Spleen (tissue), 11 donors: ENCODE results near the gene HOMEZ. TPM values are rescaled to one million over a fixed set of nuclear protein-coding genes. Genes with fewer than 3 reads are reported as not detected.
A peak's percentile ranks its signal among the peaks of the same experiment; 100 is the strongest.

ENCODE experiments used
- DNase-seq: peaks from one replicate; pipeline ENCODE4 v3.0.0-alpha.2; 2020
- H3K27ac ChIP-seq, 8 donors: fragments of 200-600 bp; sonication (generic) in 7 of 8; 1 replicate in 4 of 8; 2 replicates in 4 of 8; pipeline versions ENCODE4 v1.5.0 to v1.8.0; 2016 to 2021; ENCODE audit warnings: inconsistent platforms in 4 of 8, mild to moderate bottlenecking in 4 of 8, moderate library complexity in 1 of 8
- H3K27me3 ChIP-seq, 7 donors: fragments of 200-600 bp; sonication (generic) in 6 of 7; replicated peaks in 1 of 7; 1 replicate in 4 of 7; 2 replicates in 3 of 7; pipeline versions ENCODE4 v1.5.0 to v1.8.0; 2016 to 2021; ENCODE audit warnings: inconsistent platforms in 3 of 7, mild to moderate bottlenecking in 1 of 7
- H3K36me3 ChIP-seq, 6 donors: fragments of 200-600 bp; sonication (generic) in 5 of 6; 1 replicate in 4 of 6; 2 replicates in 2 of 6; pipeline versions ENCODE4 v1.5.0 to v1.8.0; 2016 to 2021; ENCODE audit warnings: inconsistent platforms in 2 of 6
- H3K4me1 ChIP-seq, 6 donors: fragments of 200-600 bp; sonication (generic) in 5 of 6; 1 replicate in 3 of 6; 2 replicates in 3 of 6; pipeline versions ENCODE4 v1.5.0 to v1.8.0; 2016 to 2021; ENCODE audit warnings: inconsistent platforms in 3 of 6
- H3K4me3 ChIP-seq, 8 donors: fragments of 200-600 bp; sonication (generic) in 7 of 8; 1 replicate in 4 of 8; 2 replicates in 4 of 8; pipeline versions ENCODE4 v1.5.0 to v1.8.0; 2016 to 2021; ENCODE audit warnings: inconsistent platforms in 4 of 8, mild to moderate bottlenecking in 4 of 8, moderate library complexity in 2 of 8
- H3K9me3 ChIP-seq, 8 donors: fragments of 200-600 bp; sonication (generic) in 7 of 8; 1 replicate in 4 of 8; 2 replicates in 4 of 8; pipeline versions ENCODE4 v1.5.0 to v1.8.0; 2016 to 2021; ENCODE audit warnings: inconsistent platforms in 4 of 8
- CTCF ChIP-seq, 11 experiments: fragments of 200-600 bp in 7 of 11; fragments of 450-650 bp in 4 of 11; sonication (generic) in 4 of 11; IDR thresholded peaks in 8 of 11; conservative IDR thresholded peaks in 3 of 11; 1 replicate in 7 of 11; 2 replicates in 4 of 11; pipeline versions ENCODE4 v1.4.0 to v1.8.0; 2016 to 2021; ENCODE audit warnings: antibody characterized with exemption in 11 of 11, inconsistent platforms in 4 of 11, mild to moderate bottlenecking in 1 of 11
- POLR2A ChIP-seq, 3 donors: fragments of 450-650 bp; IDR thresholded peaks; one replicate each; pipeline ENCODE4 v1.5.1; 2017; ENCODE audit warnings: antibody characterized with exemption in 3 of 3, mild to moderate bottlenecking in 1 of 3
- POLR2AphosphoS5 ChIP-seq, 3 donors: sonication (generic); formaldehyde crosslinking; IDR thresholded peaks; one replicate each; pipeline ENCODE4 v1.5.1; 2017; ENCODE audit warnings: antibody characterized with exemption in 3 of 3
- WGBS, 5 donors: extraction: QIAGEN DNeasy Blood & Tissue Kit in 3 of 5; methylation state at CpG; one replicate each; pipeline versions ENCODE4 v1.1.5 to v1.1.7; 2013 to 2018; 5-methylcytosine and 5-hydroxymethylcytosine counted together
- intact Hi-C: fragments of 100-400 bp; cut with DNase I; formaldehyde crosslinking; loops from one replicate; pipeline ENCODE4 v1.15.0; 2023; ENCODE audit warnings: low total_unique reads
- polyA plus RNA-seq, 3 donors: library from polyadenylated mRNA; stranded (reverse); fragments of 200-250 nt; gene quantifications; one replicate each; pipeline ENCODE4 v1.2.1, GENCODE V29; 2013
- total RNA-seq, 7 donors: library from RNA; depleted of rRNA in 3 of 7; stranded (reverse); fragments of >200 nt in 3 of 7; fragmentation: NEBNext Ultra II Directional in 4 of 7; extraction: Animal tissue kit (Norgen Biotek cat#: 25700) in 4 of 7; gene quantifications; one replicate each; pipeline versions ENCODE4 v1.1.0 to v1.2.1, GENCODE V29; 2016 to 2021
- donor health status: healthy with polysubstance abuse.
- donor health status: DM: no; HTN: no; CAD: no; lungs with moderate emphysema.
- donor health status: DM: no; HTN: no; CAD: no.
- donor health status: Bipolar disorder and iron deficiency.
- donor health status: healthy.
- donor health status: DM: no; HTN: no; CAD: no.
- donor health status: DM: yes; HTN: yes; CAD: no.

The HOMEZ gene
- total and polyA plus RNA-seq, 10 donors = 3.1 to 13.0 (median 8.5) TPM

GRCh38 chr14:23299211-23299957 lies 13.5 kb upstream of the HOMEZ start:
- peaks cover 17 to 63% (median 41%) of the 10 kb centered on the region in 6 donors for H3K4me1 ChIP-seq
- DNase-seq = no peak
- no peaks in the 10 kb centered on the region for H3K9me3 ChIP-seq
- H3K36me3 ChIP-seq = peaks cover 0 to 34% (median 12%) of the 10 kb centered on the region in 6 donors
- no peaks in the 10 kb centered on the region for H3K27me3 ChIP-seq
- 51 to 88% (median 82%) methylated on average over 2 of the region's 2 CpGs for WGBS, 5 donors
- intact Hi-C loops = loop anchor here (10.0 kb wide), 1 partner anchor 175 kb away; no protein-coding TSS in a partner anchor
- peak overlapping the region in 6 of 8 donors; percentile 96 to 98 (median 96) for H3K27ac ChIP-seq
- no peak overlapping the region for H3K4me3 ChIP-seq
- TF ChIP-seq POLR2AphosphoS5 (IDR thresholded peaks at IDR 0.05) (no peak), CTCF (IDR thresholded peaks at IDR 0.05 in 8 of 11, conservative IDR thresholded peaks at IDR 0.05 in 3 of 11) (peak in 1 of 11 experiments; percentile 13), POLR2A (IDR thresholded peaks at IDR 0.05) (no peak)

- intact Hi-C loops = loop anchor here (10.0 kb wide), 1 partner anchor 173 kb away; no protein-coding TSS in a partner anchor
- Histone ChIP-seq H3K4me1 (peaks cover 14 to 55% (median 38%) of the 10 kb centered on the region in 6 donors), H3K27me3 (no peaks in the 10 kb centered on the region), H3K9me3 (no peaks in the 10 kb centered on the region), H3K36me3 (peaks cover 0 to 34% (median 12%) of the 10 kb centered on the region in 6 donors), H3K4me3 (no peak overlapping the region), H3K27ac (no peak overlapping the region)
- DNase-seq = no peak
- TF ChIP-seq CTCF (IDR thresholded peaks at IDR 0.05 in 8 of 11, conservative IDR thresholded peaks at IDR 0.05 in 3 of 11) = no peak
- no peak for TF ChIP-seq POLR2A (IDR thresholded peaks at IDR 0.05)
- TF ChIP-seq POLR2AphosphoS5 (IDR thresholded peaks at IDR 0.05) = no peak
- WGBS, 5 donors = 89 to 97% (median 96%) methylated on average over 7 of the region's 7 CpGs
These were observed 11.8 kb upstream of the HOMEZ start for GRCh38 chr14:23297611-23298277.

GRCh38 chr14:23297096-23297495 lies 11.2 kb upstream of the HOMEZ start:
- no peak for TF ChIP-seq CTCF (IDR thresholded peaks at IDR 0.05 in 8 of 11, conservative IDR thresholded peaks at IDR 0.05 in 3 of 11)
- TF ChIP-seq POLR2AphosphoS5 (IDR thresholded peaks at IDR 0.05) = no peak
- TF ChIP-seq POLR2A (IDR thresholded peaks at IDR 0.05) = no peak
- 93 to 98% (median 96%) methylated on average over 7 of the region's 7 CpGs for WGBS, 5 donors
- intact Hi-C loops = loop anchor here (10.0 kb wide), 1 partner anchor 172 kb away; no protein-coding TSS in a partner anchor
- peaks cover 0 to 34% (median 12%) of the 10 kb centered on the region in 6 donors for H3K36me3 ChIP-seq
- no peaks in the 10 kb centered on the region for H3K27me3 ChIP-seq
- H3K4me1 ChIP-seq = peaks cover 13 to 50% (median 35%) of the 10 kb centered on the region in 6 donors
- no peaks in the 10 kb centered on the region for H3K9me3 ChIP-seq
- no peak overlapping the region for H3K4me3 ChIP-seq
- H3K27ac ChIP-seq = no peak overlapping the region
- DNase-seq = no peak
